ENCODE measurements around the gene GRM2. TPM values are rescaled to one million over a fixed set of nuclear protein-coding genes. Genes with fewer than 3 reads are reported as not detected.

The GRM2 gene
- total RNA-seq, 2 donors from 2014 or later = 0.16 to 0.19 TPM

DNA sequence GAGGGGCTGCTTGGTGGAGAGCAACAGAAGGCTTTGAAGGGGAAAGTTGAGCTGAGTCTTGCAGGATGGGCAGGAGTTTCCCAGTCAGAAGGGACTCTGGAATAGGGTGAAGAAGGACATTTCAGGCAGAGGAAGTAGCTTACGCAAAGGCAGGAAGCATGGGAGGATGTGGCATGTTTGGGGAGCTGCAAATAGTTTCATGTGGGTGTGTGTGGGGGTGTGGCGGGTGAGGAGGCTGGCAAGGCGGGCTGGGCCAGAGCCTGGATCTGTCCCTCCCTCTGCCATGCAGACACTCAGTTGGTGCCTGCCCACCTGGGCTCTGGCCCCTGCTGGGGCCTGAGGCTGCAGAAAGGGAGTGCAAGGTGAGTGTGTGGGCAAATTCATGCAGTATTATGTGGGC lies 25.4 kb upstream of the GRM2 start:
- H3K4me1 ChIP-seq = peaks cover 0 to 74% of the 10 kb centered on the region in 2 donors

DNA sequence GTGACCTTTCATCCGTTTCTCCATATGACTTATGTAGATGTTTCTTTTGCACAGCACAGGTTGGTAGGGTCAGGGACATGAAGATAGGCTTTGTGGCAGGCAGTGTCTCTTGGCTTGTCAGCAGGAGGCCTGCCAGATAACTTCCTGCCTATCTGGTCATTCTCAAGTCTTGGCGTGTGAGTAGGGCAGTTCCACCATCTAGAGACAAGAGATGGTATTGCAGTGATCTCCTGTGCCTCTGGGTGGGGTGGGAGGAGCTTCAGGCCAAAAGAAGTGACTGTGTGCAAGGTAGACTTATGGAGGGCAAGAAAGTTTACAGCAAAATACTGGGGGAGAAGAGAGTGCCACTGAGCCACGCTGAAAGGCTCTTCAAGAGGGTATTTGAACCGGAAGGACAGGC lies 24.8 kb upstream of the GRM2 start:
- Histone ChIP-seq H3K27ac (no peak overlapping the region), H3K9me3 (no peaks in the 10 kb centered on the region), H3K36me3 (peaks cover 14% of the 10 kb centered on the region), H3K27me3 (no peaks in the 10 kb centered on the region), H3K4me3 (no peak overlapping the region), H3K4me1 (peaks cover 0 to 80% of the 10 kb centered on the region in 2 donors)
- peak; percentile 49 to 83 for TF ChIP-seq CTCF (IDR thresholded peaks at IDR 0.05)
- DNase-seq (ENCODE audit: low spot score) = no peak

More for the DNA sequence above, 25.4 kb upstream of the GRM2 start:
- no peaks in the 10 kb centered on the region for H3K9me3 ChIP-seq
- peaks cover 20% of the 10 kb centered on the region for H3K36me3 ChIP-seq
- H3K27me3 ChIP-seq = no peaks in the 10 kb centered on the region
- no peak for DNase-seq (ENCODE audit: low spot score)
- H3K4me3 ChIP-seq = no peak overlapping the region
- no peak overlapping the region for H3K27ac ChIP-seq
- TF ChIP-seq CTCF (IDR thresholded peaks at IDR 0.05) = no peak

DNA sequence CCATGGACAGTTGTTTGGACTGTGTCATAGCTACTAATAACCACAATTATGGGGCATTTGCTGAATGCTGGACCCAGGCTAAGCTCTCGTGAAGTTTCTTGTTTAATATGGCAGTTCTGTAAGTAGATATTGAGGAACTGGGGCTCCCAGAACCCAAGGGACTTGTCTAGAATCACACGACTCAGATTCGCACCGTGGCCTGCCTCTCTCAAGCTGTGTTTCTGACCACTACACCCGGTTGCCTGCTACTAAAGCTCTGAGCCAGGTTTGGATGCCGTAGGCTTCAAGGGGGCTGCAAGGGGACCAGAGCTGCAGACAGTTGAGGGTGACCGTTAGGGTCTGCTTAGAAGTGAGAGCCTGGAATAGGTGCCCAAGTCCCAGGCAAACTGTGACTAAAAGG lies 24.3 kb upstream of the GRM2 start:
- H3K27me3 ChIP-seq = no peaks in the 10 kb centered on the region
- peaks cover 0 to 85% of the 10 kb centered on the region in 2 donors for H3K4me1 ChIP-seq
- DNase-seq (ENCODE audit: low spot score) = no peak
- no peak overlapping the region for H3K27ac ChIP-seq
- no peaks in the 10 kb centered on the region for H3K9me3 ChIP-seq
- no peak for TF ChIP-seq CTCF (IDR thresholded peaks at IDR 0.05)
- peaks cover 13% of the 10 kb centered on the region for H3K36me3 ChIP-seq
- no peak overlapping the region for H3K4me3 ChIP-seq

DNA sequence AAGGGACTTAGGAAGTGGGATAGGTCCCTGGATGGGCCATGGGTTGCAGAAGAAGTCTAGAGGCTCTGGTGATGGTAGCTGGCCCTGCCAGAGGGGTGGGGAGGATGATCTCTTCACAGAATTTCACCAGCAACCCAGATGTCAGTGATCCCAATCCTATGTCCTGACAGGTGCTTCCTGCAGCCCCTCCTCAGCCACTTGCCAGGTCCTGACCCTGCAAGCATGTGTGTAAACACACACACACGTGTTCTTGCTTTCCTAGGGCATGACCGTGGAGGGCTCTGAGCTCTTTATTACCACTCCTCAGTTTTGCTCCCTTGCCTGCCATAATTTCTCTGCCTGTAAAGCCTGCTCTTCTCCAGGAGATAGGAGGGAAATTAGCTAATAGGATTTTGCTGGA lies 23.3 kb upstream of the GRM2 start:
- H3K9me3 ChIP-seq = no peaks in the 10 kb centered on the region
- no peak for DNase-seq (ENCODE audit: low spot score)
- TF ChIP-seq CTCF (IDR thresholded peaks at IDR 0.05) = no peak
- H3K4me1 ChIP-seq = peaks cover 0 to 89% of the 10 kb centered on the region in 2 donors
- peak overlapping the region in 1 of 2 donors; percentile 84 for H3K27ac ChIP-seq
- no peak overlapping the region for H3K4me3 ChIP-seq
- H3K36me3 ChIP-seq = peaks cover 13% of the 10 kb centered on the region
- H3K27me3 ChIP-seq = no peaks in the 10 kb centered on the region

GRCh38 chr3:51684971-51685751 lies 21.7 kb upstream of the GRM2 start:
- H3K36me3 ChIP-seq = peaks cover 13% of the 10 kb centered on the region
- H3K4me3 ChIP-seq = no peak overlapping the region
- H3K9me3 ChIP-seq = no peaks in the 10 kb centered on the region
- DNase-seq (ENCODE audit: low spot score) = no peak
- peaks cover 0 to 84% of the 10 kb centered on the region in 2 donors for H3K4me1 ChIP-seq
- H3K27ac ChIP-seq = peak overlapping the region; percentile 78 to 84
- peak in 1 of 2 donors; percentile 10 for TF ChIP-seq CTCF (IDR thresholded peaks at IDR 0.05)
- H3K27me3 ChIP-seq = no peaks in the 10 kb centered on the region
